ENCODE results near the gene TLE1. TPM values are rescaled to one million over a fixed set of nuclear protein-coding genes. Genes with fewer than 3 reads are reported as not detected.

TLE1 gene
- total RNA-seq, 1 donor from 2014 or later = 60.6 TPM

DNA sequence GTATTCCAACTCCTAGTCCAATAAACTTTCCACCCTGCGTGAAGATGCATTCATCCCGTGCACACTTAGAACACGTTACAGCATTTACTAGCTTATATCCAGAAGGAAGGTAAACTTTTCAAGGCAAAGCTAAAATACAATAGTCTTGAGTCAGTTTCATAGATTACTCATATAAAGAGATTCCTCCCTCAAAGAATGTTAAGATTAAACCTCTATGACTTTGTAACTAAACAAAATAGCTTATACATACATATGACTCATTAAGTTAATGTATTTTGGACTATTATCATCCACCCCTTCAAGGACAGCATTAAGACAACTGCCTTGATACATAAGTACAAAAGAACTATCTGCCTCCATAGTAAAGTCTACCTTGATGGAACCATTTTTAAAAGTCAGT lies 36.1 kb downstream of the TLE1 start:
- peaks cover 40% of the 10 kb centered on the region for H3K4me1 Mint-ChIP-seq (ENCODE audit: unreplicated experiment)
- H3K36me3 Mint-ChIP-seq (ENCODE audit: unreplicated experiment) = peaks cover 55% of the 10 kb centered on the region
- H3K9me3 Mint-ChIP-seq (ENCODE audit: unreplicated experiment) = no peaks in the 10 kb centered on the region
- H3K4me3 Mint-ChIP-seq (ENCODE audit: unreplicated experiment) = no peak overlapping the region
- DNase-seq (ENCODE audit: extremely low spot score, unreplicated experiment) = no peak
- TF ChIP-seq, protein P1, sequence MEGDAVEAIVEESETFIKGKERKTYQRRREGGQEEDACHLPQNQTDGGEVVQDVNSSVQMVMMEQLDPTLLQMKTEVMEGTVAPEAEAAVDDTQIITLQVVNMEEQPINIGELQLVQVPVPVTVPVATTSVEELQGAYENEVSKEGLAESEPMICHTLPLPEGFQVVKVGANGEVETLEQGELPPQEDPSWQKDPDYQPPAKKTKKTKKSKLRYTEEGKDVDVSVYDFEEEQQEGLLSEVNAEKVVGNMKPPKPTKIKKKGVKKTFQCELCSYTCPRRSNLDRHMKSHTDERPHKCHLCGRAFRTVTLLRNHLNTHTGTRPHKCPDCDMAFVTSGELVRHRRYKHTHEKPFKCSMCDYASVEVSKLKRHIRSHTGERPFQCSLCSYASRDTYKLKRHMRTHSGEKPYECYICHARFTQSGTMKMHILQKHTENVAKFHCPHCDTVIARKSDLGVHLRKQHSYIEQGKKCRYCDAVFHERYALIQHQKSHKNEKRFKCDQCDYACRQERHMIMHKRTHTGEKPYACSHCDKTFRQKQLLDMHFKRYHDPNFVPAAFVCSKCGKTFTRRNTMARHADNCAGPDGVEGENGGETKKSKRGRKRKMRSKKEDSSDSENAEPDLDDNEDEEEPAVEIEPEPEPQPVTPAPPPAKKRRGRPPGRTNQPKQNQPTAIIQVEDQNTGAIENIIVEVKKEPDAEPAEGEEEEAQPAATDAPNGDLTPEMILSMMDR (IDR thresholded peaks at IDR 0.05) = no peak
- no peaks in the 10 kb centered on the region for H3K27me3 Mint-ChIP-seq (ENCODE audit: unreplicated experiment)
- no peak overlapping the region for H3K27ac Mint-ChIP-seq (ENCODE audit: unreplicated experiment)

DNA sequence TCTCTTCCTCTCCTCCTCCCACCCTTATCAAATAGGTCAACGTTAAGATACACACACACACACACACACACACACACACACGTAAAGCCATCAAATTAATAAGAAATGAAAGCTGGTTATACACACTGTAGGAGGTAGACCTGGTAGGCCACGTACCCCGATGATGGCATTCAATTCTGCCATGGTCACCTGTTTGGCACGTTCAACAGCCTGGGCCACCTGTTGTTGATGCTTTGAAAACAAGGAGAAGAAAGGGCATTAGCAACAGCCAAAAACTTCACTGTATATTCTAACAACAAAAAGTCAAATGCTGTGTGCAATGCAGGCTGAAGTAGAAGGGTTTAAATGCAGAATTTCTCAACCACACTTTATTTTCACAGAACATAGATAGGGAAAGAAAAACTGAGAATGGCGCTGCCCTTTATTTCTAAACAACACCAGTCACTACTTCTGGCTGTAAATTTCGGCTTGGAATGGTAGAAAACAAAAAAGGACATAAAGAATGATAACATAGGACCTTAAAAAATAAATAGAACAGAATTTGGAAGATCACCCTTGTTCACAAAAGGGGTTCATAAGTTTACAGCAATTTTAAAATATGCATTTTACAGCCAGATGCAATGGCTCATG lies 37.2 kb downstream of the TLE1 start:
- TF ChIP-seq, protein P1 (IDR thresholded peaks at IDR 0.05) = no peak
- H3K9me3 Mint-ChIP-seq (ENCODE audit: unreplicated experiment) = no peaks in the 10 kb centered on the region
- H3K27me3 Mint-ChIP-seq (ENCODE audit: unreplicated experiment) = no peaks in the 10 kb centered on the region
- H3K4me1 Mint-ChIP-seq (ENCODE audit: unreplicated experiment) = peaks cover 38% of the 10 kb centered on the region
- DNase-seq (ENCODE audit: extremely low spot score, unreplicated experiment) = no peak
- H3K27ac Mint-ChIP-seq (ENCODE audit: unreplicated experiment) = no peak overlapping the region
- H3K4me3 Mint-ChIP-seq (ENCODE audit: unreplicated experiment) = no peak overlapping the region
- H3K36me3 Mint-ChIP-seq (ENCODE audit: unreplicated experiment) = peaks cover 55% of the 10 kb centered on the region

DNA sequence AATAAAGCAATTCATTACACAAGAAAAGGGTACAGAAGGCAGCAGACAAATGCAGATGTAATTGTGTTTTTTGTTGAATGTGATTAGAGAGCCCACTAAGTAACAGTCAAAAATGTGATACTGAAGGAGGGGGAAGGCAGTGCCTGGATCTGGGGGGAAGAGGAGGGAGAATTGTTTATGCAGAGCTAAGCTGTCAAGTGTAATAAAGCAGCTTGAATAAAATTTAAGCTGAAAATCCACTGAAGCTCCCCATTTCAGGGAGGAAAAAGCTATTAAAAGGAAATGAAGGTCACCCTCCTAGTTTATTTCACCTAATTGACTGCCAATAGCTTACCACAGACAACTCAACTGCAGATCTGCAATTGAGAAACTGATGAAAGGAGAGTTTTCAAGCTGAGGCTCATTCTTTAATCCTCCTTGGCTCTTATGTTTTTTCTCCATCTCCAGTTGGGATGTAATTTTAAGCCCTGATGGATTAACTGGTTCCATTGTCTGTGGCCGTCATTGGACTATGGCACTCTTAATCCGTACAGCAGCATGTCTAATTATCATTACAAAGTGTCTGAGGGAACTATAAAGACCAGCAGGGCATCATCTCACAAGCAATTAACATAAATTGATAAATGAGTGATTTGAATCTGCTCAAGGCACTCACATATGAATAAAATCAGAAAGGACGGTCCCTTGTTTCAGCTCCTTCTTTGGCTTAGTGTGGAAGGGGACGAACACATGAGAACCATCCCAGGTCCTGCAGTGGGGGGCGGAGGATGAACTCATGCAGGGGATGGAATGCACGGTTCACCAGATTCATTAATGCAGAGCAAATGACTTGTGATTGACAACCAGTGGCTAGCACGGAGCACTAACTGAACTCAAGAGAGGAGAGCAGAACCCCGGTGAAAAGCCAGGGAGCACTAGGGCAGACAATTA lies 38.5 kb downstream of the TLE1 start:
- H3K27ac Mint-ChIP-seq (ENCODE audit: unreplicated experiment) = no peak overlapping the region
- peaks cover 54% of the 10 kb centered on the region for H3K36me3 Mint-ChIP-seq (ENCODE audit: unreplicated experiment)
- H3K27me3 Mint-ChIP-seq (ENCODE audit: unreplicated experiment) = no peaks in the 10 kb centered on the region
- no peak overlapping the region for H3K4me3 Mint-ChIP-seq (ENCODE audit: unreplicated experiment)
- TF ChIP-seq, protein P1 (IDR thresholded peaks at IDR 0.05) = no peak
- peaks cover 26% of the 10 kb centered on the region for H3K4me1 Mint-ChIP-seq (ENCODE audit: unreplicated experiment)
- no peaks in the 10 kb centered on the region for H3K9me3 Mint-ChIP-seq (ENCODE audit: unreplicated experiment)
- DNase-seq (ENCODE audit: extremely low spot score, unreplicated experiment) = no peak

DNA sequence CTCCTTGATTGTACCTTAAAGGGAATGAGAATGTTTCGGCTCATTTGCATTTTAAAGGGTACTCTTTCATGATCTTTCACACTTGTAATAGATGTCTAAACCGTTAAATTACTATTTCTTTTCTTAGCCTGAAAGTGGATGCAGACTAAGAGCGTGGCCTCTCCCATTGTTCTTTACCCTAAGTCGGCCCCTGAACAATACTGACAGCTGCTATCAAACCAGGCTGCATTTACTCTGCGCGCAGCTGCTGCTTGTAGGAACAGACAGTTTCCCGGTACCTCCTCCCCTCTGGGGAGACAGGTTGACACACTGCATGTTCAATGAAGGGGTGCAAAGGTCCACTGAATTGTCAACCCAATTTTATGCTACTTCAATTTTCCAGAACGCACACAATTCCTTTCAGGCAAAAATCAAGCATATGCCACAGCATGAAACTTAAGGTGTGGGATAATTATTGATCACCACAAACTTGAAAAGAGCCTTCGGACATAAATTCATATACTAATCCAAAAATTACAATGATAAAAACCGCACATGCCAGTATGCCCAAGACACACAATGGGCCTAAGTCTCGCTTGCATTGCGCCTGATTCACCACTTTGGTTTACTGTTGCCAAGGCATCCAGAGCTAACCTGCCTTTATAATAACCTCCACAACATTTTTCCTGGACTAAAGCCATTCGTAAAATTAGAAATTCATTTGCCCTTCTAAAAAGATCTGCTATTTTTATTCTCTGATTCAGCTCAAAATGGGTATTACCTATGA lies 39.7 kb downstream of the TLE1 start:
- Mint-ChIP-seq H3K27ac (ENCODE audit: unreplicated experiment) (no peak overlapping the region), H3K4me1 (ENCODE audit: unreplicated experiment) (peaks cover 22% of the 10 kb centered on the region), H3K4me3 (ENCODE audit: unreplicated experiment) (no peak overlapping the region), H3K27me3 (ENCODE audit: unreplicated experiment) (no peaks in the 10 kb centered on the region), H3K9me3 (ENCODE audit: unreplicated experiment) (no peaks in the 10 kb centered on the region), H3K36me3 (ENCODE audit: unreplicated experiment) (peaks cover 50% of the 10 kb centered on the region)
- TF ChIP-seq, protein P1 (IDR thresholded peaks at IDR 0.05) = no peak
- no peak for DNase-seq (ENCODE audit: extremely low spot score, unreplicated experiment)

Measured in osteocyte (in vitro differentiated cells).